ENCODE results near the gene ACAP2. TPM values are rescaled to one million over a fixed set of nuclear protein-coding genes. Genes with fewer than 3 reads are reported as not detected.
"Not testable (repeated sequence)": the region's sequence is repeated elsewhere in the genome, so short reads cannot be mapped to it uniquely, and the experiment has no call there.

ACAP2 gene, protein sequence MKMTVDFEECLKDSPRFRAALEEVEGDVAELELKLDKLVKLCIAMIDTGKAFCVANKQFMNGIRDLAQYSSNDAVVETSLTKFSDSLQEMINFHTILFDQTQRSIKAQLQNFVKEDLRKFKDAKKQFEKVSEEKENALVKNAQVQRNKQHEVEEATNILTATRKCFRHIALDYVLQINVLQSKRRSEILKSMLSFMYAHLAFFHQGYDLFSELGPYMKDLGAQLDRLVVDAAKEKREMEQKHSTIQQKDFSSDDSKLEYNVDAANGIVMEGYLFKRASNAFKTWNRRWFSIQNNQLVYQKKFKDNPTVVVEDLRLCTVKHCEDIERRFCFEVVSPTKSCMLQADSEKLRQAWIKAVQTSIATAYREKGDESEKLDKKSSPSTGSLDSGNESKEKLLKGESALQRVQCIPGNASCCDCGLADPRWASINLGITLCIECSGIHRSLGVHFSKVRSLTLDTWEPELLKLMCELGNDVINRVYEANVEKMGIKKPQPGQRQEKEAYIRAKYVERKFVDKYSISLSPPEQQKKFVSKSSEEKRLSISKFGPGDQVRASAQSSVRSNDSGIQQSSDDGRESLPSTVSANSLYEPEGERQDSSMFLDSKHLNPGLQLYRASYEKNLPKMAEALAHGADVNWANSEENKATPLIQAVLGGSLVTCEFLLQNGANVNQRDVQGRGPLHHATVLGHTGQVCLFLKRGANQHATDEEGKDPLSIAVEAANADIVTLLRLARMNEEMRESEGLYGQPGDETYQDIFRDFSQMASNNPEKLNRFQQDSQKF
- 77.3 and 86.5 TPM in 2 replicates for total RNA-seq
- 27.2 and 33.7 TPM in 2 replicates for polyA plus RNA-seq
- polyA plus RNA-seq (2012): 14.4 and 19.9 TPM in 2 replicates
- polyA minus RNA-seq (ENCODE audit: low replicate concordance): 8.9 and 10.0 TPM in 2 replicates

DNA sequence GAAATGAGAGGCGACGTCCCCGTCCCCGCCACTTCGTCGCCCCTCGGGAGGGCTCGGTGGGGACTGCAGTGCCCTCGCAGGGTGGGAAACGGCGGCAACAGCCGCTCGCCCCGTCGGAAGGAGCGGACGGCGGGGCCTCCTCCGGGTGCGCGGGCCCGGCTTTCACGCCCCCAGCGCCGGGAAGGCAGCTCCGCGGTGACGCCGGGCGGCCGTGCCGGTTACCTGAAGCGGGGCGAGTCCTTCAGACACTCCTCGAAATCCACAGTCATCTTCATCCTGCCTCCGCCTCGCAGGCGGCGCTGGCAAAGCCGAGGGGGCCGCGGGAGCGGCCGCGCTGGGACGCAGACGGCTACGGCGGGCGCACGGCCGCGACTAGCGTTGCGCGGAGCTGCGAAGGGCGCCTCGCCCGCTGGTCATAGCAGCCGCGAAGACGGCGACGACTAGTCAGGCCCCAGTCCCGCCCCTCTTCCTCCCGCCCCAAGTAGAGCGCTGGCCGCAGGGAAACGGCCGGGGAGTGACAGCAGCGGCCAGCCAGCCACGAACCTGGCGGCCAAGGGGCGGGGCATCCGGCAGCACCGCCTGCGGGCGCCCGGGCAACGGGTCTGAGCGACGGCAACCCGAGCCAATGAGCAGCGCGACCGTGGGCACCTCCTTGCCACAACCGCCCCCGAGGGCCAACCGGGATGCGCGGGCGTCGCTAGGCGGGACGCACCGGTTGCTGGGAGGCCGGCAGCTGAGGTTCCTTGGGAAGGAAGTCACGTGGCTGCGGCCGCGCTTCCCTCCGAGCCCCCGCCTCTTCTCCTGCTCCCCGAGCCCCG, at the start of gene ACAP2:
ACAP2 (minus strand) TSS at position 448 of the 818 bp plus-strand sequence; CDS start at position 275, 173 bp downstream.
- TF ChIP-seq, protein P1, sequence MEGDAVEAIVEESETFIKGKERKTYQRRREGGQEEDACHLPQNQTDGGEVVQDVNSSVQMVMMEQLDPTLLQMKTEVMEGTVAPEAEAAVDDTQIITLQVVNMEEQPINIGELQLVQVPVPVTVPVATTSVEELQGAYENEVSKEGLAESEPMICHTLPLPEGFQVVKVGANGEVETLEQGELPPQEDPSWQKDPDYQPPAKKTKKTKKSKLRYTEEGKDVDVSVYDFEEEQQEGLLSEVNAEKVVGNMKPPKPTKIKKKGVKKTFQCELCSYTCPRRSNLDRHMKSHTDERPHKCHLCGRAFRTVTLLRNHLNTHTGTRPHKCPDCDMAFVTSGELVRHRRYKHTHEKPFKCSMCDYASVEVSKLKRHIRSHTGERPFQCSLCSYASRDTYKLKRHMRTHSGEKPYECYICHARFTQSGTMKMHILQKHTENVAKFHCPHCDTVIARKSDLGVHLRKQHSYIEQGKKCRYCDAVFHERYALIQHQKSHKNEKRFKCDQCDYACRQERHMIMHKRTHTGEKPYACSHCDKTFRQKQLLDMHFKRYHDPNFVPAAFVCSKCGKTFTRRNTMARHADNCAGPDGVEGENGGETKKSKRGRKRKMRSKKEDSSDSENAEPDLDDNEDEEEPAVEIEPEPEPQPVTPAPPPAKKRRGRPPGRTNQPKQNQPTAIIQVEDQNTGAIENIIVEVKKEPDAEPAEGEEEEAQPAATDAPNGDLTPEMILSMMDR (conservative IDR thresholded peaks at IDR 0.05 in 1 of 2, IDR thresholded peaks at IDR 0.05 in 1 of 2; ENCODE audit: low read depth in 1 of 2, low read length in 2 of 2): no peak
- TF ChIP-seq EZH2 (IDR thresholded peaks at IDR 0.05; ENCODE audit: low read length, missing control alignments): no peak
- peak within 1 kb of the TSS; percentile 76 for H2AFZ ChIP-seq (ENCODE audit: low read length)
- no peaks in the 10 kb centered on the region for H3K27me3 ChIP-seq (ENCODE audit: control insufficient read depth, insufficient read depth, low read length)
- H3K9me3 ChIP-seq (ENCODE audit: control insufficient read depth, insufficient read depth, low read depth, low read length): no peaks in the 10 kb centered on the region
- H4K20me1 ChIP-seq (ENCODE audit: control insufficient read depth, extremely low read depth, insufficient read depth, low read length): no peaks in the 10 kb centered on the region
- H3K9ac ChIP-seq (ENCODE audit: insufficient read depth, low read length): peak within 1 kb of the TSS; percentile 88
- DNase-seq (ENCODE audit: low read depth in 2 of 2): peak; percentile 99
- H3K27ac ChIP-seq (ENCODE audit: insufficient read depth, low read length): peak within 1 kb of the TSS; percentile 83
- H3K4me3 ChIP-seq (replicated peaks in 1 of 4; ENCODE audit: control extremely low read depth in 1 of 4, insufficient read depth in 1 of 4, low read depth in 3 of 4, low read length in 4 of 4): peak within 1 kb of the TSS; percentile 65 to 86 (median 84)
- no peaks in the 10 kb centered on the region for H3K36me3 ChIP-seq (ENCODE audit: control insufficient read depth, insufficient read depth, low read length)
- H3K79me2 ChIP-seq (ENCODE audit: control insufficient read depth, insufficient read depth, low read length): peaks cover 48% of the 10 kb centered on the region
- H3K4me2 ChIP-seq (ENCODE audit: extremely low read depth, insufficient read depth, low read length): peak within 1 kb of the TSS; percentile 90
- H3K4me1 ChIP-seq (ENCODE audit: control insufficient read depth, extremely low read depth, insufficient read depth, low read length): peaks cover 6% of the 10 kb centered on the region

DNA sequence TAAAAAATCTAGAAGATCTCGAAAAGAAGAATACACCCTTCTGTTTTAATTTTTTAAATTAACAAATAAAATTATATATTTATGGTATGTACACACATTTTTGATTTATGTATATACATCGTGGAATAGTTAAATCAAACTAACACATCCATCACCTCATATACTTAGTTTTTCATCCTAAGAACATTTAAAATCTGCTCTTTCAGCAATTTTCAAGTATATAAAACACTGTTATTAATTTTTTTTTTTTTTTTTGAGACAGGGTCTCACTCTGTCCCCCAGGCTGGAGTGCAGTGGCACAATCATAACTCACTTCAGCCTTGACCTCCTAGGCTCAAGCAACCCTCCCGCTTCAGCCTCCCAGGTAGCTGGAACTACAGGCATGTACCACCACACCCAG, 32.8 kb upstream of the ACAP2 start:
- H3K4me3 ChIP-seq (replicated peaks in 1 of 4; ENCODE audit: control extremely low read depth in 1 of 4, insufficient read depth in 1 of 4, low read depth in 3 of 4, low read length in 4 of 4): no peak overlapping the region
- H4K20me1 ChIP-seq (ENCODE audit: control insufficient read depth, extremely low read depth, insufficient read depth, low read length): no peaks in the 10 kb centered on the region
- no peaks in the 10 kb centered on the region for H3K4me1 ChIP-seq (ENCODE audit: control insufficient read depth, extremely low read depth, insufficient read depth, low read length)
- H3K9me3 ChIP-seq (ENCODE audit: control insufficient read depth, insufficient read depth, low read depth, low read length): no peaks in the 10 kb centered on the region
- no peaks in the 10 kb centered on the region for H3K36me3 ChIP-seq (ENCODE audit: control insufficient read depth, insufficient read depth, low read length)
- H3K9ac ChIP-seq (ENCODE audit: insufficient read depth, low read length): no peak overlapping the region
- TF ChIP-seq, protein P1 (conservative IDR thresholded peaks at IDR 0.05 in 1 of 2, IDR thresholded peaks at IDR 0.05 in 1 of 2; ENCODE audit: low read depth in 1 of 2, low read length in 2 of 2): no peak
- TF ChIP-seq EZH2 (IDR thresholded peaks at IDR 0.05; ENCODE audit: low read length, missing control alignments): no peak
- H2AFZ ChIP-seq (ENCODE audit: low read length): no peak overlapping the region
- H3K27ac ChIP-seq (ENCODE audit: insufficient read depth, low read length): no peak overlapping the region
- H3K79me2 ChIP-seq (ENCODE audit: control insufficient read depth, insufficient read depth, low read length): no peaks in the 10 kb centered on the region
- peaks cover 5% of the 10 kb centered on the region for H3K27me3 ChIP-seq (ENCODE audit: control insufficient read depth, insufficient read depth, low read length)
- H3K4me2 ChIP-seq (ENCODE audit: extremely low read depth, insufficient read depth, low read length): no peak overlapping the region
- no peak for DNase-seq (ENCODE audit: low read depth in 2 of 2)

DNA sequence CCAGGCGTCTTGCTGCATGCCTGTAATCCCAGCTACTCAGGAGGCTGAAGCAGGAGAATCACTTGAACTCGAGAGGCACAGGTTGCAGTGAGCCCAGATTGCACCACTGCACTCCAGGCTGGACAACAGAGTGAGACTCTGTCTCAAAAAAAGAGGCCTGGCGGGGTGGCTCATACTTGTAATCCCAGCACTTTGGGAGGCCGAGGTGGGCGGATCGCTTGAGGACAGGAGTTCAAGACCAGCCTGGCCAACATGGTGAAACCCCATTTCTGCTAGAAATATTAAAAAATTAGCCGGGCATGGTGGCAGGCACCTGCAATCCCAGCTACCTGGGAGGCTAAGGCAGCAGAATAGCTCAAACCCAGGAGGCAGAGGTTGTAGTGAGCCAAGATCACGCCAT, 32.3 kb upstream of the ACAP2 start:
- H3K27me3 ChIP-seq (ENCODE audit: control insufficient read depth, insufficient read depth, low read length); H3K4me3 ChIP-seq (replicated peaks in 1 of 4; ENCODE audit: control extremely low read depth in 1 of 4, insufficient read depth in 1 of 4, low read depth in 3 of 4, low read length in 4 of 4); H3K4me1 ChIP-seq (ENCODE audit: control insufficient read depth, extremely low read depth, insufficient read depth, low read length); H4K20me1 ChIP-seq (ENCODE audit: control insufficient read depth, extremely low read depth, insufficient read depth, low read length); H3K4me2 ChIP-seq (ENCODE audit: extremely low read depth, insufficient read depth, low read length); H2AFZ ChIP-seq (ENCODE audit: low read length); DNase-seq (ENCODE audit: low read depth in 2 of 2); H3K79me2 ChIP-seq (ENCODE audit: control insufficient read depth, insufficient read depth, low read length); H3K27ac ChIP-seq (ENCODE audit: insufficient read depth, low read length); H3K36me3 ChIP-seq (ENCODE audit: control insufficient read depth, insufficient read depth, low read length); H3K9ac ChIP-seq (ENCODE audit: insufficient read depth, low read length); H3K9me3 ChIP-seq (ENCODE audit: control insufficient read depth, insufficient read depth, low read depth, low read length): not testable (repeated sequence)

All from fibroblast of lung (primary cell).